ENCODE data around the gene PXN.

PXN gene

GRCh38 chr12:120168337-120168736 is 97.2 kb downstream of the PXN start:
- Histone ChIP-seq H3K27ac (replicated peaks) (no peak overlapping the region), H3K27me3 (ENCODE audit: insufficient read depth, poor library complexity, severe bottlenecking) (no peaks in the 10 kb centered on the region), H3K4me3 (replicated peaks; ENCODE audit: insufficient read depth, low read length) (no peak overlapping the region)
- DNase-seq (ENCODE audit: low read depth in 1 of 2, low spot score in 1 of 2): no peak
- TF ChIP-seq REST (IDR thresholded peaks at IDR 0.05; ENCODE audit: insufficient replicate concordance, low read depth): no peak
- no peak for TF ChIP-seq GABPA (IDR thresholded peaks at IDR 0.05; ENCODE audit: low read depth)
- TF ChIP-seq SPI1 (IDR thresholded peaks at IDR 0.05; ENCODE audit: borderline replicate concordance, low read depth): no peak
- no peak for TF ChIP-seq POLR2AphosphoS5 (IDR thresholded peaks at IDR 0.05; ENCODE audit: low read depth)
- TF ChIP-seq, protein P1, sequence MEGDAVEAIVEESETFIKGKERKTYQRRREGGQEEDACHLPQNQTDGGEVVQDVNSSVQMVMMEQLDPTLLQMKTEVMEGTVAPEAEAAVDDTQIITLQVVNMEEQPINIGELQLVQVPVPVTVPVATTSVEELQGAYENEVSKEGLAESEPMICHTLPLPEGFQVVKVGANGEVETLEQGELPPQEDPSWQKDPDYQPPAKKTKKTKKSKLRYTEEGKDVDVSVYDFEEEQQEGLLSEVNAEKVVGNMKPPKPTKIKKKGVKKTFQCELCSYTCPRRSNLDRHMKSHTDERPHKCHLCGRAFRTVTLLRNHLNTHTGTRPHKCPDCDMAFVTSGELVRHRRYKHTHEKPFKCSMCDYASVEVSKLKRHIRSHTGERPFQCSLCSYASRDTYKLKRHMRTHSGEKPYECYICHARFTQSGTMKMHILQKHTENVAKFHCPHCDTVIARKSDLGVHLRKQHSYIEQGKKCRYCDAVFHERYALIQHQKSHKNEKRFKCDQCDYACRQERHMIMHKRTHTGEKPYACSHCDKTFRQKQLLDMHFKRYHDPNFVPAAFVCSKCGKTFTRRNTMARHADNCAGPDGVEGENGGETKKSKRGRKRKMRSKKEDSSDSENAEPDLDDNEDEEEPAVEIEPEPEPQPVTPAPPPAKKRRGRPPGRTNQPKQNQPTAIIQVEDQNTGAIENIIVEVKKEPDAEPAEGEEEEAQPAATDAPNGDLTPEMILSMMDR (IDR thresholded peaks at IDR 0.05; ENCODE audit: insufficient read depth, low read length): no peak

- H3K27me3 ChIP-seq (ENCODE audit: insufficient read depth, poor library complexity, severe bottlenecking): no peaks in the 10 kb centered on the region
- H3K27ac ChIP-seq (replicated peaks): no peak overlapping the region
- no peak for TF ChIP-seq SPI1 (IDR thresholded peaks at IDR 0.05; ENCODE audit: borderline replicate concordance, low read depth)
- no peak for TF ChIP-seq REST (IDR thresholded peaks at IDR 0.05; ENCODE audit: insufficient replicate concordance, low read depth)
- no peak for TF ChIP-seq GABPA (IDR thresholded peaks at IDR 0.05; ENCODE audit: low read depth)
- TF ChIP-seq, protein P1 (IDR thresholded peaks at IDR 0.05; ENCODE audit: insufficient read depth, low read length): no peak
- no peak for TF ChIP-seq POLR2AphosphoS5 (IDR thresholded peaks at IDR 0.05; ENCODE audit: low read depth)
- no peak for DNase-seq (ENCODE audit: low read depth in 1 of 2, low spot score in 1 of 2)
- H3K4me3 ChIP-seq (replicated peaks; ENCODE audit: insufficient read depth, low read length): no peak overlapping the region
Observed at GRCh38 chr12:120167529-120168095, 97.9 kb downstream of the PXN start.

DNA sequence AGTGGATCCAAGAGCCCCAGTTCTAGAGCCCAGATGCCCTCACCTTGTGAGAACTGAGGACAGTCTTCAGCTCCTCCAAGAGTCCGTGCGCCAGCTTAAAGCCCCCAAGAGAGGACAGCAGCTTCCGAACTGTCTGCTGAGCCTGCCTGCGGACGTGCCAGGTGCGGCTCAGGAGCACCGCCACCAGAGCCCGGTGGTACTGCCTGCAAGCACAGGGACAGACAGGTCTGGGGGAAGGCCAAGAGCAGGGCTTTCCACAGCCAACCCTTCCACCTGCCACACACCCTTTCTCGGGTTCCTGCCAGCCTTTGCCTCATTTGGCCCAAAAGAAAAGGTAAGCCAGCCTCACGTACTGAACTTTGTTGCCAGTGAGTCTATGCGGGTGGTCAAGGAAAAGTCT is 101.2 kb downstream of the PXN start:
- Histone ChIP-seq H3K4me3 (replicated peaks; ENCODE audit: insufficient read depth, low read length) (no peak overlapping the region), H3K27me3 (ENCODE audit: insufficient read depth, poor library complexity, severe bottlenecking) (no peaks in the 10 kb centered on the region), H3K27ac (replicated peaks) (no peak overlapping the region)
- no peak for DNase-seq (ENCODE audit: low read depth in 1 of 2, low spot score in 1 of 2)
- TF ChIP-seq, protein P1 (IDR thresholded peaks at IDR 0.05; ENCODE audit: insufficient read depth, low read length): no peak
- TF ChIP-seq REST (IDR thresholded peaks at IDR 0.05; ENCODE audit: insufficient replicate concordance, low read depth) (no peak), GABPA (IDR thresholded peaks at IDR 0.05; ENCODE audit: low read depth) (no peak), POLR2AphosphoS5 (IDR thresholded peaks at IDR 0.05; ENCODE audit: low read depth) (no peak), SPI1 (IDR thresholded peaks at IDR 0.05; ENCODE audit: borderline replicate concordance, low read depth) (no peak)
